Pulmonary artery endothelial cell (primary cell): ENCODE data around the gene KLHDC3. TPM values are rescaled to one million over a fixed set of nuclear protein-coding genes. Genes with fewer than 3 reads are reported as not detected.
"Not testable (repeated sequence)": the region's sequence is repeated elsewhere in the genome, so short reads cannot be mapped to it uniquely, and the experiment has no call there.

ENCODE experiments used
- DNase-seq: peaks from one replicate; pipeline ENCODE4 v3.0.0-alpha.2; 2011; ENCODE audit warnings: low read depth, low spot score
- total RNA-seq: library from RNA; depleted of rRNA; stranded (reverse); fragments of >200 nt; gene quantifications from 2 replicates; pipeline ENCODE4 v1.2.3, GENCODE V29; 2014

KLHDC3 gene
- total RNA-seq, 1 donor from 2014 or later: 148 TPM

DNA sequence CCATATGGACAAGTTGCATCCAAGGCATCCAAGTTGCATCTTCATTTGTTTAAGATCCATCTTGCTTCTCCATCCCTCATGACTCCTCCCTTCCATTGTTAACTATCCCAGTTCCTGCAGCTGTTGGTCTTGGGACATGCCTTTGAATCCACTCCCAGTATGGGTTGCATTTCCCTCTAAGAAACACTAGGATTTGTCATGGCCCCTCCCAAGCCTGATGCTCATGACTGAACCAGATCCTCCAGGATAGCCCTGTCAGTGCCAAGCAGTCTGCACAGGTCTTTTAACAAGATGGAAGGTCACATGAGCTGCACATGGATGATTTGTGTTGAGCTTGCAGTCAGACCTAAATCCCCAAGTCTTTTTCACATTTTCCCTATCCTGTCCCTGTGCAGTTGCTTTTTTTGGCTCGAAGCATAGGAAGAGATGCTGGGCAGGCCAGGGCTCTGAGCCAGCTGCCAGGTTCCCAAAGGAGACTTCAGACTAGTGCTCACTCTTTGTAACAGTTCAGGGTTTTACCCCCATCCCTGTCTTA is 25.5 kb upstream of the KLHDC3 start:
- peak; percentile 27 for DNase-seq

DNA sequence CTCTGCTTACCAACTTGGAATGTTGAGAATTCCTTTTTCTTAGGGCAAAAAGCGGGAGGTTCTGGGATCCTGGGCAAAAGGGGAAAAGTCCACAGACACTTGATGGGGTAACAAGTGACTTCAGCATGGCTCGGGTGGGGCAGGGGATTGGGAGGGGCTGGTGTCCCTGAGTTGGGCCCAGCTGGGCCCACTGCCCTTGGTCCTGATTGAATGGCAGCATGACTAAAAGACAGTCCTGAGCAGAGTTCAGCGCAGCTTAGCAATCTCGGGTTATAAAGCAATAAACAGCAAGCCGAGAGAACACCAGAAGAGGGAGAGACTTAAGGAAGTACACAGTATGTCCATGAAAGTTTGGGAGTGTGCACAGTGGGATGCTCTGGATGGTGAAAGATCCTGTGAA is 24.1 kb upstream of the KLHDC3 start:
- no peak for DNase-seq

DNA sequence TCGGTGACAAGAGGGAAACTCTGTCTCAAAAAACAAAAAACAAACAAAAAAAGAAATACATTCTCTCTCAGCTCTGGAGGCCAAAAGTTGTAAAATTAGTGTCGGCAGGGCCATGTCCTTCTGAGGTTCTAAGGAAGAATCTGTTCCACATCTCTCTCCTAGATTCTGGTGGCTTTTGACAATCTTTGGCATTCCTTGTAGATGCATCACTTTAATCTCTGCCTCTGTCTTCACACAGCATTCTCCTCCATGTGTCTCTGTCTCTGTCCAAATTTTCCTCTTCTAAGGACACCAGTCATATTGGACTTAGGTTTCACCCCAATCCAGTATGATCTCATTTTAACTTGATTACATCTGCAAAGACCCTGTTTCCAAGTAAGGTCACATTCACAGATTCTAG is 20.6 kb upstream of the KLHDC3 start:
- DNase-seq: no peak

DNA sequence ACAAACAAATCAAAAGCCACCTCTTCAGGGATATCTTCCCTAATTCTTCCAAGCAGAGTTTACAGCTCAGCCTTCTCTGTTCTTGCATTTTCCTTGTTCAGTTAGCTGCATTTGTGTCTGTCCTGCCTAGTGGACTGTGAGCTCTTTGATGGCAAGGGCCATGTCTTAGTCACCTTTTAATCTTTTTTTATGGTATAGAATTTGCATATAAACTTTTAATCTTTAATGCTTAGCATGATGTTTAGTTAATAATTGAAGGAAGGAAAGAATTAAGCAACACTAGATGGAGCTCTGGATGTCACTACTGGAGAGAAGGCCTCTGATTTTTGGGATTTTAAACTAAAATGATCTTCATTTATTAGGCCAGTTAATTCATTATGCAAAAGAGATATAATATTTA is 17.5 kb upstream of the KLHDC3 start:
- no peak for DNase-seq

DNA sequence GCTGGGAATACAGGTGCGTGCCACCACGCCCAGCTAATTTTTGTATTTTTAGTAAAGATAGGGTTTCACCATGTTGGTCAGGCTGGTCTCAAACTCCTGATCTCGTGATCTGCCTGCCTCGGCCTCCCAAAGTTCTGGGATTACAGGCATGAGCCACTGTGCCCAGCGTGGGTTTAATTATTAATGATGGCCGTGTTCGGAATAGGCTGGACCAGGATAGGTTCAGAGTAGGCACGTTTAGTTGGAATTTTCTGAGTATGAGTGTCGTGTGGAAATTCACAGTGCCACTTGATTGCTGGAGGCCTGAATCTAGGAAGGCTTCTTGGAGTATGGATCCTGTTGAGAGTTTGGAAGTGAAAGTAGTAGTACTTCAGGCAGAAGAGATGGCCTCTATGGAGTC is 15.8 kb upstream of the KLHDC3 start:
- not testable (repeated sequence) for DNase-seq

DNA sequence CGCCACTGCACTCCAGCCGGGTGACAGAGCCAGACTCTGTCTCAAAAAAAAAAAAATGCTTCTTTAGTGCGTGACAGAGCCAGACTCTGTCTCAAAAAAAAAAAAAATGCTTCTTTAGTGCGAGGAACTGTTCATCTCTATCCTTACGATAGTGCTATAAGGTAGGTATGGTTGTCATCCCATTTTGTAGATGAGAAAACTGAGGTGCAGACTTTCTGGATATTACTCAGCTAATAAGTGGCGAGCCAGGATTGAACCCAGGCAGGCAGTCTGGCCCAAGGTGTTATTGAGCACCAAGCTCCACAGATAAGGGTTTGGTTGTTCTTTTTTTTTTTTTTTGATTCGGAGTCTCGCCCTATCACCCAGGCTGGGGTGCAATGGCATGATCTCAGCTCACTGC is 12.2 kb upstream of the KLHDC3 start:
- DNase-seq: no peak

DNA sequence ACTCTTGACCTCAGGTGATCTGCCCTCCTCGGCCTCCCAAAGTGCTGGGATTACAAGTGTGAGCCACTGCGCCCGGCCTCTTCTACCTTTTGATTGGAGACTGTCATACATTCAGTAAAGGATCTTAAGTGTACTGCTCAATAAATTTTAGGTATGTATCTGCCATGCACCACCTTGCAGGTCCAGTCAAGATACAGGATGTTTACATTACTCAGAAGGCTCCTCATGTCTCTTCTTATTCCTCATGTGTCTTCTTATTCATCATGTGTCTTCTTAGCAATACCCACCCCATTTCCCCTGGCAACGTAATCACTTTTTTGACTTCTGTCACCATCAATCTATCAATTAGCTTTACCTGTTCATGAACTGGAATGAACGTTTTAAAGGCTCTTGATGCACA is 8.2 kb upstream of the KLHDC3 start:
- no peak for DNase-seq

DNA sequence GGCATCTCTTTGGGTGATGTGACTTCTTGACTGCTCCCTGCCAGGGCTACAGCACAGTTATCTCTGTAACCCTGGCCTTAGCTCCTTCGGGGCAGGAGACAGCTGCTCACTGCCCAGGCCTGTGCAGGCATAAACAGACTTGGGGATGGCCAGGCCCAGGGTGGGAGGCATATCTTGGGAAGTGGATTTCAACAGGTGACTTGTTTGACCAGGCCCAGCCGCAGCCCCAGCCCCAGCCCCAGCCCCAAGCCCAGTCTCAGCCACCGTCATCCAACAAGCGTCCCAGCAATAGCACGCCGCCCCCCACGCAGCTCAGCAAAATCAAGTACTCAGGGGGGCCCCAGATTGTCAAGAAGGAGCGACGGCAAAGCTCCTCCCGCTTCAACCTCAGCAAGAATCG is 7.8 kb upstream of the KLHDC3 start:
- DNase-seq: no peak

DNA sequence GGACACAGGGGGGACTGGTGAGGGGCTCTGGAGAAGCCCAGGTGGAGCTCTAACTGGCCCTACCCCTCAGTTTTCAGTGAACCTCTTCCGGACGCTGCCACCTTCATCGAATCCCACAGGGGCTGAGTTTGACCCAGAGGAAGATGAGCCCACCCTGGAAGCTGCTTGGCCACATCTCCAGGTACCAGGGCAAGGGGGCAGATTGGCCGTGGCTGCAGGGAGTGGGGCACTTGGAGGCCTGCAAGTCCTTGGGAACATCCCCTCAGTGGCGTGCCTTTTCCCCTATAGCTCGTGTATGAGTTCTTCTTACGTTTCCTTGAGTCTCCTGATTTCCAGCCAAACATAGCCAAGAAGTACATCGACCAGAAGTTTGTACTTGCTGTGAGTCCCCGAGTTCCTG is 6.9 kb upstream of the KLHDC3 start:
- DNase-seq: no peak

DNA sequence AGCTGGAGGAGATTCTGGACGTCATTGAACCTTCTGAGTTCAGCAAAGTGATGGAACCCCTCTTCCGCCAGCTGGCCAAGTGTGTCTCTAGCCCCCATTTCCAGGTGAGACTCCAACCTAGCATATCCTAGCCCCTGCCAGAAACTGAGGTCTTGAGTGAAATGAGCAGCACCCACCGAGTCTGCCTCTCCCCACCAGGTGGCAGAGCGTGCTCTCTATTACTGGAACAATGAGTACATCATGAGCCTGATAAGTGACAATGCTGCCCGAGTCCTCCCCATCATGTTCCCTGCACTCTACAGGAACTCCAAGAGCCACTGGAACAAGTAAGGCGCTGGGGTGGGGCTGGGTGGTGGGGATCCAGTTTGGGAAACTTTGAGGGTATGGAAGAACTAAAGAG is 4.9 kb upstream of the KLHDC3 start:
- no peak for DNase-seq

DNA sequence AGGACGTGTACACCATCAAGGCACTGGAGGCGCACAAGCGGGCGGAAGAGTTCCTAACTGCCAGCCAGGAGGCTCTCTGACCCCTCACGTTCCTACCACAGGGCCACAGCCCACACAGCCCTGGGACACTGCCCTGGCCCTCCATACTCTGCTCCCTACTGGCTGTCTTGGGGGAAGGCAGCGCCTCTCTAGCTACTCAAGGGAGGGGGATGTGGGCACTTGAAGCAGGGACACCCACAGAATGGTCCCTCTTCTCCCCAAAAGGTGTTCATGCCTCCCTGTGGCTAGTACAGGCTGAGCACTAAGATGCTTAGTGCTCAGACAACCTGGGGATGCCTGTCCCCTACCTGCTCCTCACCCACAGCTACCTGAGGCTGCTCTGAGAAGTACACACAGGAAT is 2.8 kb upstream of the KLHDC3 start:
- DNase-seq: no peak

DNA sequence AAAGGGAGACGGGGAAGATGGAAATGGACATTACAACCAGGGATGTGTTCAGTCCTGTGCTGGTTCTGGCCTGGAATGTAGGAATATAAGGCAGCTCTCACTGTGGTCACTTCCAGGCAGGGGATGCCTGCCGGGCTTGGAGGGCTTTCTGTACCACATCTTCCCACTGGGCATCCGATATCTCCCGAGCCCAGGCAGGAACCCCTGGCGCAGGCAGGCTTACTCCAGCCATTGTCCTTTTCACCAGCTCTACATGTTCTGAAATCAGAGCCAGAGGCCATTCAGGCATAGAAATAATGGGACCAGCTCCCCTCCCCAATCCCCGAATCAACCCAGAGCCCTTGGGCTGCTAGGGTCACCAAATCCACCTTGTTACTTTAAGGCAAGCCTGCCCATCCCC is 1.7 kb upstream of the KLHDC3 start:
- no peak for DNase-seq

DNA sequence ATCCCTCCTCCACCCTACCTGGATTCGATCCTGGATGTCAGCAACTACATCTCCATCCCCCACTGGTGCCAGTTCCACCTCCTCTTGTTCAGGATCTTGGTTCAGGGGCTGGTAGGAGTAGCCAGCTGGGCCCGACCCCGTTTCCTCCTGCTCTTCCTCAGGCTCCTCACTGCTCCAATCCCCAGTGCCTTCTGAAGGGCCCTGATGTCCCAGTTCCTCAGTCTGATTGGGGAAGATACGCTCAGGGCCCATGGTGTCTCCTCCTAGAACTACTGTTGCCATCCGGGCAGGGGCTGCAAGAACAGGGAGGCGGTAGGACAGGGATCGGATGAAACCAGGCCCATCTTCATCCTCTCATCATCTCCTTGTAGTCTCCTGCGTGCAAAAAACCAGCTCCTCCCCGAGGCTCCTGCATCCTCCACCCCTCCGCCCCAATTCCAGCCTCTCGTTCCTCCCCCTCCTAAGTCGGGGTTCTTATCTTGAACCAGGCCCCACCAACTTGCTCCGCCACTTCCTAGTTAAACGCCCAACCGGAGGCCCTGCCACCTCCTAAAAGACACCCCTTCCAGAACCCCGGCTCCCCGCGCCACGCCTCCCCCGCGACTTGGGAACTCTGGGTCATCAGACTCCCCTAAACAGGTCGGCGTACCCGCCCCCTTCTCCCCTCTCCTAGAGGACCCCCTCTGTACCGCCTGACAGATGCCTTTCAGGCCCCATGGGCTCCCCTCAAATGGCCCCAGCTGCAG is 779 bp upstream of the KLHDC3 start:
- no peak for DNase-seq

DNA sequence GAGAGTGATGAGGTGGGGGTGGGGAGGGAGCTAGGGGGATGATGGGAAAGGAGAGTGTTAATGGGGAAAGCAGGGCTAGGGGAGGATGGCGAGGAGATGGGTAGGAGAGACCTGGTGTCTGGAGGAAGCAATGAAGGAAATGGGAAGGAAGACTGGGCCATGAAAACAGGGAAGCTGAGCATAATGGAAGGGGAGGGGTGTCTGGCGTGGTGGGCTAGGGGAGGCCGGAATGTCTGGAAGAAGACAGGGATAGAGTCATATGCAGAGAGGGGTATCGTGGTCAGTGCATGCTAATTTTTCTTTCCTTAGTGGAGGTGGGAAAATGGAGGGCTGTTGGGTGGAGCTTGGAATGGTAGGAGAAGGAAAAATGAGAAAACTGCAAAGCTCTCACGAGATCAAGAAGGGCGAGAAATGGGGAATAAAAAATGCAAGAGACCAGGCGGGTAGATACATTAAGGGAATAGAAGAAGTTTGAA is 423 bp downstream of the KLHDC3 start:
- no peak for DNase-seq

DNA sequence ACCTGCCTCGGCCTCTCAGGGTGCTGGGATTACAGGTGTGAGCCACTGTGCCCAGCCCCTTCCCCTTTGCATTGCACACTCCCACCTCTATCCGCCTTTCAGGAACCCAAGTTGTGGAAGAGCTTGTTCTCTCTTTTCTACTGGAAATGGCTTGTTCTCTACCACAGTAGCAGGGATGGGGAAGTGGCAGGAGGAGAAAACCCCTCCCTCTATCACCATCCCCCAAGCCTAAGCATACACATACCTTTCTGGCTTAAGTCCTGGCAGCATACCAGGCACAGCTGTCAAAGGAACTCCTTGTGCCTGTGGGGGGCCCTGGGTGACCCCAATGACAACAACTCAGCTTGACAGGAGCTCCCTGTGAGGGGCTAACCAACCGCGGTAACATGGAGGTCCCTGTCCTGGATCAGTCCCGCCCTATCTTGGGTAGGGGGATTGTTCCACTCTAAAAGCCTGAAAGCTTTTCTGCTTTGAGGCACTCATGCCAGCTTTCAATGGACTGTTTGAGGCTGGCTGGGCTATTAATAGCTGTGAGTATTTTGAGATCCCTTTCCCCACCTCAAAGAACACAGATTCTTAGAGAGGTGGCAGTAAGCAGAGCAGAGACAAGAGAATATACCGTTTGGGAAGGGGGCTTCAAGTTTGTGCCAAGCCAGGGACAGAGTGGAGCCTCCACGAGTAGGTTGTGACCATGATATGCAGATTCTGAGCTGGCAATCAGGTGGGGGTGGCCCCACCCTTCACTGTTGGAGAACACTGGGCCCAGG is 2.3 kb downstream of the KLHDC3 start:
- DNase-seq: no peak

DNA sequence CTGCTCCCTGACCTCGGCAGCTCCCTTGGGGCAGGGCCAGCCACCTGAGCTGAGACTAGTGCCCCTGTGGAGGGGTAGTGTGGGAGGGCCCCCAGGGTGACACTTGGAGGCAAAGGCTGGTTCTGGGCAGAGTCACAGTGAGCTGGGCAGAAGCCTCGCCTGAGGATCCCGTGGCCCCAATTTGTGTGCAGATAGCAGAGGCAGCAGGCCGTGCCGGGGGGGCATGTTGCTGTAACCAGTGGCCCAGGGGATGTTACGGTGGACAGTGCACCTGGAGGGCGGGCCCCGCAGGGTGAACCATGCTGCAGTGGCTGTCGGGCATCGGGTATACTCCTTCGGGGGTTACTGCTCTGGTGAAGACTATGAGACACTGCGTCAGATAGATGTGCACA is 2.9 kb downstream of the KLHDC3 start:
- no peak for DNase-seq

DNA sequence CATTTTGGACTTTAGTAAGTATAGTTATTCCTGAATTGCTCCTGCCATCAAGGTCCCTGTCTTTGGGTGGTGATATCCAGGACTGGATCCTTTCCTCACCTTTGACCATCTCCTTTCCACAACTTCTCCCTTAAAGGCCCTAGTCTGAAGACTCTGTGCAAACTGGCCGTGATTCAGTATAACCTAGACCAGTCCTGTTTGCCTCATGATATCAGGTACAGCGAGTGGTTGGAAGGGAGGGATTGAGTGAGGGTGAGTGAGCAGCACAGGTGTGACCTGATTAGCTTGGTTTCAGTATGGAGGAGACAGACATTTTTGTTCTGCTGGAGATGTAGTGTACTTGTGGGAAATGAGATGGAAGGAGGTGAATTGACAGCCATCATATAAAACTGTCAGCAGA is 5.1 kb downstream of the KLHDC3 start:
- no peak for DNase-seq

DNA sequence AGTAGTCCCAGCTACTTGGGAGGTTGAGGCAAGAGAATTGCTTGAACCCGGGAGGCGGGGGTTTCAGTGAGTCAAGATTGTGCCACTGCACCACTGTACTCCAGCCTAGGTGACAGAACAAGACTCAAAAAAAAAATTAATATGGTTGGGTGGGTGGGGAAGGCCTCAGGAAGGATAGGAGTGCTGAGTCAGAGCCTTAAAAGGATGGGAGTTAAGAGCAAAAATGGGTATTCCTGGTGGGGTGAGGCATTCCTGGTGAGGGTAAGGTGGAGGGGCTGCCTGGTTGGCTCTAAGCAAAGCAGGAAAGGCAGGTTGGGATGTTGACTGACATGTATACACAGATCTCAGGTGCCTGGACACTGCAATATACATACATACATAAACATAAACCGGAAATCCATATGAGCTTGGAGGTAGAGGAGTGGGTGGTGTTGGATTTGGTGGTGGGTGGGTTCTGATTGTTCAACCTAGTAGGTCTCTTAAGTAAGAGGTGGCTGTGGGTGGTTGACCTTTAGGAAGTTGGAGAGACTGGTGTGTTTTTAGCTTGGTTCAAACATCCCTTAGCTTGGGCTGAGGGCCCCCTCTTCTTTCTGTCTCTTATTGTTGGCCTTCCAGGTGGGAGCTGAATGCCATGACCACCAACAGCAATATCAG is 6.1 kb downstream of the KLHDC3 start:
- no peak for DNase-seq

DNA sequence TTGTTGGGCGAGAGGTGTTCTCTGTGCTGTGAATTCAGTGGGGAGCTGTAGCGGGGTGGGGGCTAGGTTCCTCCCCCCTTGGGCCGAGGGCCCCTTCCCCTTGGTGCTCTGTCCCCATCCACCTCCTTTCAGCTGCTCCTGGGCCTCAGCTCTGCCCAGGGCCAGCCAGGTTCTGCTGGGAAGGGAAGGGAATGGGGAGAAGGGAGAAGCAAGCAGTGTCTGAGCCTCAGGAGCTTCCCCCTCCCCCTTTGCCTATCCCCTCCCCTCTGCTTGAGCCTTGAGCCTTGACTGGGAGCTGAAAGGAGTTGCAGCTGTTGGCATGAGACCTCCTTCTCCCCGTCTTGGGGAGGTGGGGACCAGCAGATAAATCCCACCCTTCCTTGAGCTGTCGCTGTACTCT is 6.8 kb downstream of the KLHDC3 start:
- no peak for DNase-seq

DNA sequence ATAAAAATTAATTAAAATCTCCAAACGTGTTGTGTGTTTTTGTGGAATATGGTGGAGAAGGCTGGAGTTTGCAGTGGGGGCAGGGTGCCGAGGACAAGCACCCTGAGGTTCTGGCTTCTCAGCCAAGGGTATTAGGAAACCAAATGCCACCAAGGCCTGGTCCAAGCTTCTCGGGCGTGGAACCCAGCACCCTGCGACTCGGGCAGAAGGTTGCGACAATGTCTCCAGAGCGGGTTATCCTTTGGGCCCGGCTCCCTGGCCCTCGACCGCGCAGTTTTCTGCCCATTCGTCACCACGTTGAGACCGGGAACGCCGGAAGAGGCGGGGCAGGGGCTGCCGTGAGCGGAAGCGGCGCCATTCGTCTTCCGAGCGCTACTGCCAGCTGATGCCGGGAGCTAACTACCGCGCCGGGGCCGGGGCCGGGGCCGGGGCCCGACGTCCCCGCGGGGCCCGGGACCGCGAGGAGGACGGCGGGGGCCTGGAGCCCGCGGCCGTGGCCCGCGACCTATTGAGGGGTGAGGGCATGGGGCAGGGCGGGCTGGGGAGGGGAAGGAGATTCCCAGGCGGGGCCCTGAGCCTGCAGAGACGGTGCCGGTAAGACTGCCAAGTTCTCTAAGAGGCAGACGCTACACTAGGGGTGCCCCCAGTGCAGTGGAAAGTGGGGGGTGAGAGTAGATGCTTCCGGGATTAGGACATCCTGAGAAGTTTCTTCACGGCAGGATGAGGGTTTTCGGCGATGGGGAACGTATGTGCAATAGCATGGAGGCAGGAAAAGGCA is 7.4 kb downstream of the KLHDC3 start, which contains the start of gene RRP36:
Gene RRP36, plus strand, starts transcription at position 354 of the 778 bp plus-strand sequence. Its CDS starts 32 bp downstream, at position 386.
- no peak for DNase-seq

DNA sequence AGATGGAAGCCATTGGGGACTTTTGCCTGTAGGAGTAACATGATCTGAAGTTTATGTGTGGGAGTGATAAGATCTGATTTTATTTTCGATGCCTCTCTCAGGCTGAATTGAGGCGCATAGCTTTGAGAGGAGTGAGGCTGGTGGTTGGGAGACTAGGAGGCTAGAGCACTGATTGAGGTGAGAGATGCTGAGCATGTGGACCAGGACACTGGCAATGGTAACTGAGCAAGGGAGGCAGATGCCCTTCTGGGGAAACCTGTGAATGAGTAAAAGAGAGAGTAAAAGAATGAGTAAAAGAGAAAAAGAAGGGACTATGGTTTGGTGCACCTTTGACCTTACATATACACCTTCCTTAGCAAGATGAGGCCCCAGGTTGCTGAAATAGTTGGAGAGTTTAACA is 10.4 kb downstream of the KLHDC3 start:
- DNase-seq: no peak
